Stimulated activated CD8-positive, alpha-beta memory T cell treated with anti-CD3 and anti-CD28 coated beads, Interleukin-15, amount 100 ng/mL, for 4 hours (primary cell): ENCODE measurements around the gene ARHGEF7.

Experiments
- DNase-seq, 2 donors: peaks; one replicate each; pipeline ENCODE4 v3.0.0-alpha.2; 2020; ENCODE audit warnings: low read depth in 2 of 2

The ARHGEF7 gene

GRCh38 chr13:111303559-111303958 lies 188.4 kb downstream of the ARHGEF7 start:
- DNase-seq, result no peak

GRCh38 chr13:111304041-111304544 lies 189.0 kb downstream of the ARHGEF7 start:
- DNase-seq, result no peak

GRCh38 chr13:111304603-111305289 lies 189.6 kb downstream of the ARHGEF7 start:
- DNase-seq, result no peak

- no peak for DNase-seq
Observed at GRCh38 chr13:111312944-111313590, 198.0 kb downstream of the ARHGEF7 start.

- no peak for DNase-seq
Observed at GRCh38 chr13:111313911-111314425, 198.9 kb downstream of the ARHGEF7 start.

- DNase-seq, result no peak
Observed at GRCh38 chr13:111314852-111315251, 199.7 kb downstream of the ARHGEF7 start.

GRCh38 chr13:111315347-111315995 lies 200.4 kb downstream of the ARHGEF7 start:
- DNase-seq, result no peak

- DNase-seq, result no peak
Observed at GRCh38 chr13:111316161-111316730, 201.1 kb downstream of the ARHGEF7 start.

GRCh38 chr13:111317042-111317550 lies 202.0 kb downstream of the ARHGEF7 start:
- no peak for DNase-seq

GRCh38 chr13:111317571-111318345 lies 202.6 kb downstream of the ARHGEF7 start:
- no peak for DNase-seq

GRCh38 chr13:111318386-111318785 lies 203.3 kb downstream of the ARHGEF7 start:
- no peak for DNase-seq

- no peak for DNase-seq
Observed at GRCh38 chr13:111319521-111319920, 204.4 kb downstream of the ARHGEF7 start.

- DNase-seq, result no peak
Observed at GRCh38 chr13:111319998-111320911, 205.1 kb downstream of the ARHGEF7 start, which contains the start of gene TEX29. Gene TEX29, plus strand, starts transcription at chr13:111320642. Its CDS starts 249 bp downstream, at chr13:111320891.

GRCh38 chr13:111322001-111322915 lies 207.1 kb downstream of the ARHGEF7 start:
- DNase-seq, result no peak

- no peak for DNase-seq
Observed at GRCh38 chr13:111322916-111323331, 207.8 kb downstream of the ARHGEF7 start.

GRCh38 chr13:111323549-111323948 lies 208.4 kb downstream of the ARHGEF7 start:
- no peak for DNase-seq

GRCh38 chr13:111323950-111324651 lies 209.0 kb downstream of the ARHGEF7 start:
- DNase-seq, result no peak

- DNase-seq, result no peak
Observed at GRCh38 chr13:111324736-111325135, 209.6 kb downstream of the ARHGEF7 start.
